CD4-positive, alpha-beta T cell treated with Interleukin-6 for 4 hours (primary cell): Measurements from ENCODE around the gene SLK.

Experiments
- DNase-seq: peaks from one replicate; pipeline ENCODE4 v3.0.0-alpha.2; 2020; ENCODE audit warnings: mixed read lengths

SLK gene

DNA sequence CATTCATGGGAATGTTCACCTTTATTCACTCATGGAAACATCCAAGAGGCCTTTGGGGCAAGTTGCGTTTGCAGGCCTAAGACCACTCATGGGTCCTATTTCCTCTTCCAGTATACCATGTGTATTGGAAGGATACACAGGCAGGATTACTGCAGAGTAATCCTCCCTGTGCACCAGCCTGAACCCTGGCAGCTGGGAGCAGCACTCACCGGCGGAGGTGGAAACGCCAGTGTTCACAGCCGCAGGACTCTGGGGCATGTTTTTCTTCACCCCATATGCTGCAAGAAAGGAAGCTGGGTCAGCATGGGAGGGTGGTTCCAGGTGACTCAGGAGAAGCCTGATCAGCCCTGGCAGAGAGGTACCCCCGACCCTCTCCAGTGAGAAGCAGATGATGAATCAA, 94.3 kb downstream of the SLK start:
- DNase-seq, result no peak

DNA sequence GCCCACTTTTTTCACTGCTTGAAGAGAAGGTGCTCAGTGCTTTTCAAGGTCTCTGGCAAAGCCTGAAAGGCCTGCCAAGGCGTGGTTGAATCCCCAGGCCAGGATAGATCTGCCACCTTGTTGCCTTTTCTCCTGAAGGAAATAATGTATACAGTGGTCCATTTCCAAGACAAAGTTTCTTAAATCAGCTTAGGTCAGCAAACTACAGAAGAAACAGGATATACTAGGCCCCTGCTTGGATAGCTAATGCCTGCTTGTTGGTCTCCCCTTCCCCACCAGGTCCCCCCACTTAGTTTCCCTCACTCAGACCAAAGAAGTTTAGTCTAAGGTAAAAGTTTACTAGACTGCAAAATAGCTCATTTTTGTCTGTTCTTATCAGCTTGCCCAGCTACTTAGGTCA, 98.8 kb downstream of the SLK start:
- no peak for DNase-seq

DNA sequence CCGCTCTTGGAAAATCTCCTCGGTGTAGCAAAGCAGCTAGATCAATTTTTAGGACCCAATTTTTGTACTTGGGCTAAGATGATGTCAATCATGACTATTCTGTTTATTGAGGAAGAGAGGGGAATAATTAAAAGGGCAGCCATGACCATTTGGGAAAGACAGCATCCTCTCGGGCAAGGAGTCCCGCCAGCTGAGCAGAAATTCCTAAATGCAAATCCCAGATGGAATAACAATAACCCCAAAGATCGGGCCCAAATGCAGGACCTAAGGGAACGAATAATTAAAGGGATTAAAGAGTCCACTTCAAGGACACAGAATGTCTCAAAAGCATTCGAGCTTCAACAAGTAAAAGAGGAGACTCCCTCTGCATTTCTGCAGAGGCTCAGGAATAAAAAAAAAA, 100.0 kb downstream of the SLK start:
- no peak for DNase-seq

DNA sequence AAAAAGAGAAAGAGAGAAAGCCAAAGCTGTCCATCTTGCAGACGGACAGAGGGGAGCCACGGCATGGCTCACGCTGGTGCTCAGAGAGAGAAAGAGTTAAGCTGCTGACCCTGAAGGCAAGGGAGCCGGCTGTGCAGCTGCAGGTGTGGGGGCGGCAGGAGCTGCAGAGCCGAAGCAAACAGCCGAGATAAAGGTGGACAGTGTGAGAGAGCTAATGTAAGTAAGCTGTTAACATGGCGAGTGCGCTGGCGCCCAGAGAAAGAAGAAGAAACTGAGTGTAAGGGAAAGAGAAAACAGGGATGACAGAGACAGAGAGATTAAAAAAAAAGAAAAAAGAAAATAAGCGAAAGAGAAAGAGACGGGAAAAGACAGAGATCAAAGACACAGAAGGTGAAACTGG, 100.6 kb downstream of the SLK start:
- no peak for DNase-seq

DNA sequence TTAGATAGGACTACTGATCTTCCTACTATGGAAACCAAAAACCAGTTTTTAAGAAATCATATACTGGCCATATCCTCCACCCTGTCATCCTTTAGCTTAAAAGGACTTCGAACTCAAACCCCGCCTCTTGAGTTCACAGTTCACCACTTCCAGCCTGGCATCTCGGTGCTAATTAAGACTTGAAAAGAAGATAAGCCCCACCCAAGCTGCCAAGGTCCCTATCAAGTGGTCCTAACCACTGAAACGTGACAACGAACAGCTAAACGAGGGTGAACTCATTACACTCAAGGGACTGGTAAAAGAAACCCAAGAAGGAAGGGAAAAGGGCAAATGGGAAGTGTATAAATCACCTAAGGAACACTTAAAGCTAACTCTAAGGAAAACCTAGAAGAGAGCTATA, 102.7 kb downstream of the SLK start:
- no peak for DNase-seq

DNA sequence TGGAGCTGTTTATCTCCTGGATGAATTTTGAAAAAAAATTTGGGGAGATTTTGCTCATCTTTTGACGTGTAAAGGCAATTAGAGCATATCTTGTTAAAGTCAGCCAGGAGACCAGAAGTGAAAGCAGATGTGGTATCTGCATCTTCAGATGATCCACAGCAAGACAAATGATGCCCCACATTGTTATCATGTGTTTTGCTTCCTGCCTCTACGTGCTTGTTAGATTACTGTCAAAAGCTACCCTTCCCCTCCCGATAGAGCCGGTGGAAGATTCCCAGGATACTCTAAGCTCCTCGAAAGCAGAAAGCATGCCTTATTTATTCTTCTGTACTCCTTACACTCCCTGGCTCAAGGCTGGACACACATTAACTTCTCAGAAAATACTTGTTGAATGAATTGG, 105.8 kb downstream of the SLK start:
- DNase-seq, result no peak

DNA sequence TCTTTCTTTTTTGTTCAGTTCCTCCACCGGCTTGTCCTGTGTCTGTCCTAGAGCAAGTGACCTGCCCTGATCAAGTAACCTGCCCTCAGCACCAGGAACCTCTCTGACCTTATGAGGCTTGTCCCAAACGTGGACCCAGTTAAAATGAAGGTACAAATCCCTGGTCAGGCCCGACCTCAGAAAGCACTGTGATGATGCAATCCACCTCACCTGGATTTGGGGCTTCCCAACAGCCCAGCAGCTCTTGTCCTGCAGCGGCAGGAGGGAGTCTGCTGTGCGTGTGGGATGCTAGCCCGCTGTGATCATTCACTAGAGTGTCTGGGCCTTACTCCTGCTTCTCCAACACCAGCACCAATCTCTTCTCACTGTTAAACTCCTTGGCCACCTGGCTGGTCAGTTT, 107.6 kb downstream of the SLK start:
- DNase-seq, result no peak

DNA sequence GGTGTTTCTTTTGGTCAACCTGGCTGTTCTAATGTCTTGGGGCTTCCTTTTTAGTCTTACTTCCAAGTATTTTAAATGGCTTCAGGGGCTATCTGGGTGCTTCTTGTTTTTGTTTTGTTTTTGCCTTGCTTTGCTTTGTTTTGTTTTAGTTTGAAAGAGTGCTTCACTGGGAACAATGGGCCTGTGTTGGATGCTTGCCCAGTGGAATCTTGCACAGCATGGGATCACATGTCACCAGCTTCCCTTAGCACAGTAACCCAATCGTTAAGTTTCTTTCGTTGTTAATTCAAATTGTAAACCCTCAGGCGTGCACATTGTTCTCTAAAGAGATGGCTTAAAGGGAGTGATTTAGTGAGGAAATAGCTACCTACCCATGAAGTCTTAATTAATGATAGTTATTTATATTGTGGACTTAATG, 109.8 kb downstream of the SLK start:
- DNase-seq, result no peak

DNA sequence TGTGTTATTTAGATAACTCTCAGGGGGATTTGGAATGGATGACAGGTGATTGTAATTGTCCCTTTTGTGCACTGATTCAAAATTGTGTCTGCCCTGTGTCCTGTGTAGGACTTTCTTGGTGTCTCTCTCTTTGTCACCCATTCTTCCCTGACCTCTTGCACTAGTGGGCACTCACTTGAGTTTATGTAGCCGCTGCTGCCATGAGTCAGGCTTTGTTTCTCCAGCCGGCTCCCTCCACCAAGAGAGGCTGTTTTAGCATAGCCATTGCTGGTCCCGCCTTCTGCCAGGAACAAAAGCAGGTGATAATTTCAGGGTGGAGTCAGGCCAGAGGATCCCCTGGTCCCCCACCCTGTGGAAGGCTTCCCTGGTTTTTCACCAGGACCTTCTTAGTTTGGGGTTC, 110.3 kb downstream of the SLK start:
- no peak for DNase-seq

DNA sequence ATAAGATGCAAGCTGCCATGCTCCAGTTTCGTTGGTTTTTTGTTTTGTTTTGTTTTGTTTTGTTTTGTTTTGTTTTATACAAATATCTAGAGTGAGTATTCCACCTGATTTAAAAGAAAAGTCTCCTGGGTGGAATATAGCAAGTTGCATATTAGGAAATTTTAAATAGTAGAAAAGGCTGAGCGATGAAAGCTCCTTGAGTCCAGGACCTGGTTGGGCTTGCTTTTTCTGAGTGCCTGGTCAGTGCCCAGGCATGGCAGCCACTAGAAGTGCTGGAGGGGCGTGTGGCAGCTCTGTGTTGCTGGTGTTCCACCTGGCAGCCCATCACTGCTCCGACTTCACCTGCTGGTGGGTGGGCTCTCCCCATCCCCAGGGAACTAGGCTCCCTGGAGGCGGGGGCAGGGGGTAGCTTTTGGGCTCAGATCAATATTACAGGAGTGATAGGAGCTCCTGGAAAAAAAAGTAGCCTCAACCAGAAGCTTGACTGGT, 110.8 kb downstream of the SLK start:
- DNase-seq, result no peak
